SK-N-SH treated with all-trans-retinoic acid at 6 μM for 48 hours (cell line): Measurements from ENCODE around the gene ATL2.

Experiments
- ATAC-seq: fragments of 200-7000 bp; cut with Tn5 transposase; 3 replicates; pipeline ENCODE4 v1.9.1; 2020; ENCODE audit warnings: mild to moderate bottlenecking, moderate library complexity
- ARNTL ChIP-seq: fragments of 450-650 bp; formaldehyde crosslinking; IDR thresholded peaks from 2 replicates; pipeline ENCODE4 v1.5.0; 2020; ENCODE audit warnings: low read depth, mild to moderate bottlenecking, moderate library complexity, borderline replicate concordance
- BACH2 ChIP-seq: fragments of 250-450 bp; sonication (Bioruptor Pico); IDR thresholded peaks from 2 replicates; pipeline ENCODE4 v1.9.0; 2021; ENCODE audit warnings: mild to moderate bottlenecking, borderline replicate concordance
- CREB5 ChIP-seq: fragments of 250-450 bp; sonication (Bioruptor Pico); IDR thresholded peaks from 2 replicates; pipeline ENCODE4 v1.5.1; 2020; ENCODE audit warnings: low read depth, mild to moderate bottlenecking, moderate library complexity
- CSDC2 ChIP-seq: fragments of 250-450 bp; sonication (Bioruptor Pico); IDR thresholded peaks from 2 replicates; pipeline ENCODE4 v1.5.0; 2020; ENCODE audit warnings: mild to moderate bottlenecking, moderate library complexity
- CSRNP3 ChIP-seq: fragments of 250-450 bp; sonication (Bioruptor Pico); IDR thresholded peaks from 2 replicates; pipeline ENCODE4 v1.5.1; 2021; ENCODE audit warnings: mild to moderate bottlenecking, moderate library complexity
- ESRRG ChIP-seq: fragments of 250-450 bp; sonication (Bioruptor Pico); IDR thresholded peaks from 2 replicates; pipeline ENCODE4 v1.6.1; 2021; ENCODE audit warnings: mild to moderate bottlenecking
- ISL1 ChIP-seq: fragments of 250-450 bp; sonication (Bioruptor Pico); IDR thresholded peaks from 2 replicates; pipeline ENCODE4 v2.1.2; 2022; ENCODE audit warnings: mild to moderate bottlenecking, moderate library complexity
- OSR1 ChIP-seq: fragments of 250-450 bp; sonication (Bioruptor Pico); IDR thresholded peaks from 2 replicates; pipeline ENCODE4 v1.8.0; 2022; ENCODE audit warnings: moderate library complexity, mild to moderate bottlenecking, inconsistent platforms
- POU6F1 ChIP-seq: fragments of 250-450 bp; sonication (Bioruptor Pico); IDR thresholded peaks from 2 replicates; pipeline ENCODE4 v1.8.0; 2021; ENCODE audit warnings: low read depth, mild to moderate bottlenecking, moderate library complexity, borderline replicate concordance
- PPARA ChIP-seq: fragments of 250-450 bp; sonication (Bioruptor Pico); IDR thresholded peaks from 2 replicates; pipeline ENCODE4 v1.5.0; 2020; ENCODE audit warnings: mild to moderate bottlenecking, borderline replicate concordance
- RARB ChIP-seq: fragments of 250-450 bp; sonication (Bioruptor Pico); IDR thresholded peaks from 2 replicates; pipeline ENCODE4 v1.8.0; 2021; ENCODE audit warnings: mild to moderate bottlenecking, moderate library complexity
- SNAI2 ChIP-seq: fragments of 250-450 bp; sonication (Bioruptor Pico); IDR thresholded peaks from 2 replicates; pipeline ENCODE4 v1.5.0; 2020; ENCODE audit warnings: mild to moderate bottlenecking, moderate library complexity
- TCF4 ChIP-seq: fragments of 250-450 bp; sonication (Bioruptor Pico); IDR thresholded peaks from 2 replicates; pipeline ENCODE4 v1.8.0; 2021; ENCODE audit warnings: mild to moderate bottlenecking, moderate library complexity, borderline replicate concordance
- TOX ChIP-seq: fragments of 250-450 bp; sonication (Bioruptor Pico); IDR thresholded peaks from 2 replicates; pipeline ENCODE4 v1.8.0; 2021; ENCODE audit warnings: mild to moderate bottlenecking, moderate library complexity, borderline replicate concordance
- TSHZ2 ChIP-seq: fragments of 250-450 bp; sonication (Bioruptor Pico); IDR thresholded peaks from 2 replicates; pipeline ENCODE4 v1.5.0; 2020; ENCODE audit warnings: mild to moderate bottlenecking, moderate library complexity
- ZC3H10 ChIP-seq: fragments of 250-450 bp; sonication (Bioruptor Pico); IDR thresholded peaks from 2 replicates; pipeline ENCODE4 v1.5.1; 2021; ENCODE audit warnings: mild to moderate bottlenecking, moderate library complexity
- ZFP3 ChIP-seq: fragments of 250-450 bp; sonication (Bioruptor Pico); IDR thresholded peaks from 2 replicates; pipeline ENCODE4 v1.5.0; 2020; ENCODE audit warnings: mild to moderate bottlenecking, moderate library complexity
- ZFP30 ChIP-seq: fragments of 450-650 bp; formaldehyde crosslinking; IDR thresholded peaks from 2 replicates; pipeline ENCODE4 v1.5.0; 2022; ENCODE audit warnings: mild to moderate bottlenecking, moderate library complexity
- ZNF565 ChIP-seq: fragments of 450-650 bp; formaldehyde crosslinking; conservative IDR thresholded peaks from 2 replicates; pipeline ENCODE4 v1.5.0; 2020; ENCODE audit warnings: low read depth, mild to moderate bottlenecking, moderate library complexity
- ZNF8 ChIP-seq: fragments of 450-650 bp; formaldehyde crosslinking; IDR thresholded peaks from 2 replicates; pipeline ENCODE4 v1.5.0; 2020; ENCODE audit warnings: mild to moderate bottlenecking, moderate library complexity
- TF ChIP-seq, protein P1 (sequence below): fragments of 250-450 bp; sonication (Bioruptor Pico); IDR thresholded peaks from 2 replicates; pipeline ENCODE4 v1.8.0; 2020; ENCODE audit warnings: mild to moderate bottlenecking, moderate library complexity, borderline replicate concordance

The ATL2 gene

DNA sequence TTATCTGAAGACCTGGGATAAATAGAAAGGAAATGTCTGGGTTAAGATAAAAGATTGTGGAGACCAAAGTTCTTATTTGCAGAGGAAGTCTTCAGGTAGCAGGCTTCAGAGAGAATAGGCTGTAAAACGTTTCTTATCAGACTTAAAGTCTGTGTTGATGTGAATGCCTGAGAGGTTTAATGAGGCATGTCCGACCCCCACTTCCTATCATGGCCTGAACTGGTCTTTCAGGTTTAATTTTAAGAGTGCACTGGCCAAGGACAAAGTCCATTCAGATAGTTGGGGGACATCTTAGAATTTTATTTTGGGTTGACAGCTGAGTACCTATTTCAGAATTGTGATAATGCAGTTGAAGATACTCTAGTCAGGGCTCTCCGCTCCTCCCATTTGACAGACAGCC is 92.1 kb downstream of the ATL2 start (continued):
- no peak for TF ChIP-seq TOX (CRISPR knock-in tag)
- no peak for TF ChIP-seq OSR1 (CRISPR knock-in tag)
- no peak for TF ChIP-seq CREB5 (CRISPR knock-in tag)
- TF ChIP-seq, all 23 proteins: peak for 0

DNA sequence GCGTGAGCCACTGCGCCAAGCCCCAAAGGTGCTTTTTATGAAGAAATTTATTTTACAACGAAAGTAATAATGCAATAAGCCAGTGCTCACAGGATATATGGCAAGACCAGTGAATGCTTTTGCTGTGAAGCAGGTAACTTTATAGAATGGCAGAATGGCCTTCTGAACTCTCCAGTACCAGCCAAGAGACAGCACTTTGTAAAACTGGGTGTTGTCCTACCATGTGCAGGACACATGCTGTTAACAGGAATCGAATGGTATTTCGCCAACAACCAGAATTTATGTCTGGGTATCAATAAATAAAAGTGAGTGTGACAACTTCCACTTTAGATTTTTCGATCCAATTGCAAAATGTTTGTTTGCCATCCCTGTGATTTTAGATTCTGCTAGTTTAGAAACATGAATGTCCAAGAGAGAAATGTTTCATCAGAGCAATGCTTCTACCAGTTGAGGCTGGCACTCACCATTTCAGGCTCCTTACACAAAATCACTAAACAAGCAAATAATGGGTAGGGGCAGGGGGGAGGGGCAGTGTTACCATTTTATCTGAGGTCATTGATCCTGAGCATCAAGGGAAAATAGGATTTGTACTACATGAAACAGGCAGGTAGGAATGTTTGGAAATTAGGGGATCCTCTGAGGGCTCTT is 95.9 kb downstream of the ATL2 start:
- TF ChIP-seq RARB (no peak), ESRRG (CRISPR knock-in tag) (no peak), ISL1 (CRISPR knock-in tag) (no peak), ZNF8 (no peak), ZFP3 (CRISPR knock-in tag) (no peak), BACH2 (CRISPR knock-in tag) (no peak), POU6F1 (CRISPR knock-in tag) (no peak), ARNTL (CRISPR knock-in tag) (no peak), SNAI2 (no peak), ZNF565 (CRISPR knock-in tag) (no peak), ZC3H10 (CRISPR knock-in tag) (no peak), TCF4 (no peak), PPARA (CRISPR knock-in tag) (no peak), TSHZ2 (CRISPR knock-in tag) (no peak), CSRNP3 (CRISPR knock-in tag) (no peak), CREB5 (CRISPR knock-in tag) (no peak), ZFP30 (CRISPR knock-in tag) (no peak), CSDC2 (CRISPR knock-in tag) (no peak)
- TF ChIP-seq, protein P1, sequence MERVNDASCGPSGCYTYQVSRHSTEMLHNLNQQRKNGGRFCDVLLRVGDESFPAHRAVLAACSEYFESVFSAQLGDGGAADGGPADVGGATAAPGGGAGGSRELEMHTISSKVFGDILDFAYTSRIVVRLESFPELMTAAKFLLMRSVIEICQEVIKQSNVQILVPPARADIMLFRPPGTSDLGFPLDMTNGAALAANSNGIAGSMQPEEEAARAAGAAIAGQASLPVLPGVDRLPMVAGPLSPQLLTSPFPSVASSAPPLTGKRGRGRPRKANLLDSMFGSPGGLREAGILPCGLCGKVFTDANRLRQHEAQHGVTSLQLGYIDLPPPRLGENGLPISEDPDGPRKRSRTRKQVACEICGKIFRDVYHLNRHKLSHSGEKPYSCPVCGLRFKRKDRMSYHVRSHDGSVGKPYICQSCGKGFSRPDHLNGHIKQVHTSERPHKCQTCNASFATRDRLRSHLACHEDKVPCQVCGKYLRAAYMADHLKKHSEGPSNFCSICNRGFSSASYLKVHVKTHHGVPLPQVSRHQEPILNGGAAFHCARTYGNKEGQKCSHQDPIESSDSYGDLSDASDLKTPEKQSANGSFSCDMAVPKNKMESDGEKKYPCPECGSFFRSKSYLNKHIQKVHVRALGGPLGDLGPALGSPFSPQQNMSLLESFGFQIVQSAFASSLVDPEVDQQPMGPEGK (CRISPR knock-in tag): no peak
- ATAC-seq: no peak
